ENCODE measurements around the gene PTPRD.
"Not testable (repeated sequence)": the region's sequence is repeated elsewhere in the genome, so short reads cannot be mapped to it uniquely, and the experiment has no call there.

PTPRD gene

GRCh38 chr9:8709731-8710130, 1903.1 kb downstream of the PTPRD start:
- no peak for DNase-seq (ENCODE audit: low read depth)
- H3K4me3 ChIP-seq (ENCODE audit: low read depth, low read length), result no peak overlapping the region
- TF ChIP-seq CTCF (IDR thresholded peaks at IDR 0.05; ENCODE audit: insufficient read depth, low read depth, low read length, missing control alignments), result no peak

GRCh38 chr9:8708728-8709127, 1904.1 kb downstream of the PTPRD start:
- TF ChIP-seq CTCF (IDR thresholded peaks at IDR 0.05; ENCODE audit: insufficient read depth, low read depth, low read length, missing control alignments), result no peak

GRCh38 chr9:8706998-8707397, 1905.8 kb downstream of the PTPRD start:
- no peak for TF ChIP-seq CTCF (IDR thresholded peaks at IDR 0.05; ENCODE audit: insufficient read depth, low read depth, low read length, missing control alignments)
- H3K4me3 ChIP-seq (ENCODE audit: low read depth, low read length), result no peak overlapping the region
- DNase-seq (ENCODE audit: low read depth), result no peak

More at GRCh38 chr9:8708728-8709127, 1904.1 kb downstream of the PTPRD start:
- no peak overlapping the region for H3K4me3 ChIP-seq (ENCODE audit: low read depth, low read length)
- no peak for DNase-seq (ENCODE audit: low read depth)

GRCh38 chr9:8706531-8706930, 1906.3 kb downstream of the PTPRD start:
- DNase-seq (ENCODE audit: low read depth), result no peak
- TF ChIP-seq CTCF (IDR thresholded peaks at IDR 0.05; ENCODE audit: insufficient read depth, low read depth, low read length, missing control alignments), result no peak
- H3K4me3 ChIP-seq (ENCODE audit: low read depth, low read length), result no peak overlapping the region

GRCh38 chr9:8705861-8706260, 1906.9 kb downstream of the PTPRD start:
- TF ChIP-seq CTCF (IDR thresholded peaks at IDR 0.05; ENCODE audit: insufficient read depth, low read depth, low read length, missing control alignments), result no peak
- DNase-seq (ENCODE audit: low read depth), result no peak
- no peak overlapping the region for H3K4me3 ChIP-seq (ENCODE audit: low read depth, low read length)

- H3K4me3 ChIP-seq (ENCODE audit: low read depth, low read length), result no peak overlapping the region
- no peak for TF ChIP-seq CTCF (IDR thresholded peaks at IDR 0.05; ENCODE audit: insufficient read depth, low read depth, low read length, missing control alignments)
- DNase-seq (ENCODE audit: low read depth), result no peak
These were observed 1908.9 kb downstream of the PTPRD start for GRCh38 chr9:8703904-8704303.

GRCh38 chr9:8701904-8702303, 1910.9 kb downstream of the PTPRD start:
- TF ChIP-seq CTCF (IDR thresholded peaks at IDR 0.05; ENCODE audit: insufficient read depth, low read depth, low read length, missing control alignments), result no peak
- no peak for DNase-seq (ENCODE audit: low read depth)
- no peak overlapping the region for H3K4me3 ChIP-seq (ENCODE audit: low read depth, low read length)

GRCh38 chr9:8697565-8697964, 1915.2 kb downstream of the PTPRD start:
- not testable (repeated sequence) for DNase-seq (ENCODE audit: low read depth); H3K4me3 ChIP-seq (ENCODE audit: low read depth, low read length)
